Fibroblast of peridontal ligament (primary cell): ENCODE data around the gene IFITM10.

Source experiments
- DNase-seq: peaks from one replicate; pipeline ENCODE4 v3.0.0-alpha.2; 2010; ENCODE audit errors: extremely low read depth

Gene IFITM10

GRCh38 chr11:1740786-1741530 lies 9.4 kb downstream of the IFITM10 start:
- DNase-seq, result no peak

DNA sequence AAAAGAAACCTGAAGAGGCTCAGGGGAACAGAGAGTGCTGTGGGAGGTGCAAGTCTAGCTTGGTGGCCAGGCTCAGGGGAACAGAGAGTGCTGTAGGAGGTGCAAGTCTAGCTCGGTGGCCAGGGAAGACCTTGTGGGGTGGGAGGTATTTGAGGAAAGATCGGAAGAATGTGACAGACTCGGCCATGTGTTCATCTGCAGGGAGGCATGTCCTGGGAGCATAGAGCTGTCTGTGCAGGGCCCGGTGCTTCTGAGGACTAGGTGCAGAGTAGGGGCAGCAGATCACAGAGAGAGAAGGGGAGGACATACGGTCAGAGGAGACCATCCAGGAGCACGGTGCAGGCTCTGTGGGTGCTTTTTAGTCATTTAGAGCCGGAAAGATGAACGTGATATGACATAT lies 10.8 kb downstream of the IFITM10 start:
- no peak for DNase-seq

DNA sequence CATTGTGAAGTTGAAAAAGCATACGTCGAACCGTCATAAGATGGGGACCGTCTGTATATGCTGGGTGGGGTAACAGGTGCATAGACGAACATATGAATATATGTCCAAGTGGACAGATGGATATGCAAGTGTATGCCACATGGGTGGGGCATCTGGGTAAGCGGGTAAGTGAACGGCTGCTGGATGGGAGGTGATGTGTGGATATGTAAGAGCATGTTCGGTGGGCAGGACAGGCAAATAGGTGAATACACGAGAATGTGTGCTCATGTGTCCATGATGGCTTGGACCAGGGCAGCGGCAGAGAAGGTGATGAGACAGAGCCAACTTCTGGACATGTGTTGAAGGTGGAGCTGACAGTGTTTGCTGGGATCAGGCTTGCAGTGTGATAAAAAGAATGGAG lies 12.0 kb downstream of the IFITM10 start:
- no peak for DNase-seq

GRCh38 chr11:1737080-1737757 lies 13.2 kb downstream of the IFITM10 start:
- DNase-seq, result no peak

DNA sequence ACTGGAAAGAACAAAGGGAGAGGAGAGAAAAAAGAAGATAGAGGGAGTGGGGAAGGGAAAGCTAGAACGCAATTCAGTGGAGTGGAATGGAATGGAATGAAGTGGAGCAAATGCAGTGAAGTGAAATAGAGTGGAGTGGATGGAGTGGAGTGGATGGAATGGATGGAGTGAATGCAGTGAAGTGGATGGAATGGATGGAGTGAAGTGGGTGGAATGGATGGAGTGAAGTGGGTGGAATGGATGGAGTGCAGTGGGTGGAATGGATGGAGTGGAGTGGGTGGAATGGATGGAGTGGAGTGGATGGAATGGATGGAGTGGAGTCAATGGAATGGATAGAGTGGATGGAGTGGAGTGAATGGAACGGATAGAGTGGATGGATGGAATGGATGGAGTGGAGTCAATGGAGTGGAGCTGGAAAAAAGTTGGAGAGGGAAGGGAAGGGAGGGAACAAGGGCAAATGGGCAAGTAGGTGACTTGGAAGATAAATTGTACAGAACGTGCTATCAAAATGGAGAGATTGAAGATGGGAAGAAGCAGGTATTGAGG lies 13.9 kb downstream of the IFITM10 start:
- DNase-seq, result no peak

- no peak for DNase-seq
Measured at GRCh38 chr11:1735271-1735670, 15.1 kb downstream of the IFITM10 start.

GRCh38 chr11:1734641-1735081 lies 15.7 kb downstream of the IFITM10 start:
- DNase-seq, result no peak

GRCh38 chr11:1733716-1734640 lies 16.4 kb downstream of the IFITM10 start:
- no peak for DNase-seq

- DNase-seq, result no peak
Measured at GRCh38 chr11:1733009-1733715, 17.2 kb downstream of the IFITM10 start.

DNA sequence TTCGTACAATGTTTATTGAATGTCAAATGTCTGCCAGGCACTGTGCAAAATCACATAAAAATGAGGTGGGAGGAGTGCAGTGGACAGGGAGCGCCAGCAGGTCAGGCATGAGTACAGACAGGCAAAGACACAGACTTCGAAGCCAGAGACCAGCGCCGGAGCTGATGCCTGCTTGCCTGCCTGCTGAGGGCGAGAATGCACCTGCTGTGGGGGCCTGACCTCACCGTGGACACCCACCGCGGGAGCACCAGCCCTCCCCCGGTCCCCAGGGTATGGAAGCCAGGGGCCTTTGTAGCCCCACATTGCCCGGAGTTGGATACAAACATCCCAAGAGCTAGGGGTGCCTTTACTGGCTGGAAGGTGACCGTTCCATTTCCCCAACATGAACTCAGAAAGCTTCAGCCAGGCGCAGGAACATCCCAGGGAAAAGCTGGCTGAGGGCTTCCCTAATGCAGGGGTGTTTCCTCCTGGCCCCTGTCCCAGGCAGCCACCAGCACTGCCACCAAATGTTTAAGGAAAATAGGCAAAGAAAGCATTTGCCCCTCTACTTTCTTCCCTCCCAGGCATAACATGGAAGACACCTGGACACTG lies 17.9 kb downstream of the IFITM10 start:
- no peak for DNase-seq

GRCh38 chr11:1731451-1732059 lies 18.8 kb downstream of the IFITM10 start:
- no peak for DNase-seq

- no peak for DNase-seq
Measured at GRCh38 chr11:1730059-1730629, 20.3 kb downstream of the IFITM10 start.

DNA sequence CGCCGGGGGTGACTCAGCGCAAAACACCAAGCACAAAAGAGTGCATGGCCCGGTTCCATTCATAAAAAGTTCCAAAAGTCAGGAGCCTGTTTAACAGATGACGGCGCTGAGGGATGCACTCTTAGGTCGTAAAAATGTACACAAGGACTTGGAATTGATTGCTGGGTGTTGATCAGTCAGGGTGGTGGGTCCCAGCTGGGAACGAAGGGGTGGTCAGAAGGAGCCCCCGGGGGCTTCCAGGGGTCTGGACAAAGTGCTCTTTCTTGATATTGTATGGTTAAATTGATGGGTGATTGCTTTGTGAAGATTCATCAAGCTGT lies 20.7 kb downstream of the IFITM10 start:
- DNase-seq, result no peak

DNA sequence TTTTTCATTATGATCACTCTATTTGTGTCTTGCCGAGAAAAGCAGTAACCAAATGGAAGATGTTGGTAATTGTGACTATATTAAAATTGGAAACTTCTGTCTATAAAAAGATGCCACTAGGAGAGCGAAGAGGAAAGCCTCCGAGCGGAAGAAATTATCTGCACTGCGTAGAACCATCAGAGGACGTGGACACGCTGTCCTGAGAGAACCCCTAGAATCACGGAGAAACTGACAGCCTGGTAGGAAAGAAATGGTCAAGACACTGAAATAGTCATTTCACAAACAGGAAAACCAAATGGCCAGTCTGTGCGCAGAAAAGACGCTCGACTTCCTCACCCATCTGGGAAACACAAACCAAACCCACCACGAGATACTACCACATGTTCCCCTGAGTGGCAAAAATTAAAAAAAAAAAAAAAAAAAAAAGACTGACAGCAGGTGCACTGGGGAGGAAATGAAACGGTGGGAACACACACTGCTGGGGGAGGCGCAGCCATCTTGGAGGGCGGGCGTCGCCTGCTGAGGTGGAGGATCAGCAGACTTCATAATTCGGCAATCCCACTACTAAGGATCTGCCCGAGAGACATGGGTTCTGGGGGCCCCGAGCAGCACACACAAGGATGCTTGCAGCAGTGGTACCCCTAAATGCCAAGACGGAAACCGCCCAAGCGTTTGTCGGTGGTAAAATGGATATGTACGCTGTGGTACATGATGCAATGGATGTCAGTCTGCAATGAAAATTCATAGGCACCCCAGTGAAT lies 21.3 kb downstream of the IFITM10 start:
- no peak for DNase-seq

GRCh38 chr11:1728301-1728700 lies 22.1 kb downstream of the IFITM10 start:
- no peak for DNase-seq

DNA sequence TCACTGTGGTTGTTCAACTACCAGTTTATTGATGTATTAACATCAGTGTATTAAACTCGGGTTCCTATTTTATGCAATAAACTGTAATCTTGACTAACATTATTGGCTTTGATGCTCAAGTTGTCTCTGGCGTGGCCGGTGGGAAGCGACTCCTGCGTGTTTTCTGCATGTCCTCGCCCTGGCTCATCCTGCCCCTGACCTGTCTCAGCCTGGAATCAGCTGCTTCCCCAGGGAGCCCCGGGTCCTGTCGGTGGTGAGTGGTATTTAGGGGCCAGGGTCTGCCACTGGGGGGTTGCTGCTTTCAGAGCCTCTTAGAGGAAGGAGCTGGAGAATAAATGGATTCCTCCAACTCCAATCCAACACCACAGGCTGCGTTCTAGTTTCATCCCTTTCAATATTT lies 22.5 kb downstream of the IFITM10 start:
- no peak for DNase-seq

DNA sequence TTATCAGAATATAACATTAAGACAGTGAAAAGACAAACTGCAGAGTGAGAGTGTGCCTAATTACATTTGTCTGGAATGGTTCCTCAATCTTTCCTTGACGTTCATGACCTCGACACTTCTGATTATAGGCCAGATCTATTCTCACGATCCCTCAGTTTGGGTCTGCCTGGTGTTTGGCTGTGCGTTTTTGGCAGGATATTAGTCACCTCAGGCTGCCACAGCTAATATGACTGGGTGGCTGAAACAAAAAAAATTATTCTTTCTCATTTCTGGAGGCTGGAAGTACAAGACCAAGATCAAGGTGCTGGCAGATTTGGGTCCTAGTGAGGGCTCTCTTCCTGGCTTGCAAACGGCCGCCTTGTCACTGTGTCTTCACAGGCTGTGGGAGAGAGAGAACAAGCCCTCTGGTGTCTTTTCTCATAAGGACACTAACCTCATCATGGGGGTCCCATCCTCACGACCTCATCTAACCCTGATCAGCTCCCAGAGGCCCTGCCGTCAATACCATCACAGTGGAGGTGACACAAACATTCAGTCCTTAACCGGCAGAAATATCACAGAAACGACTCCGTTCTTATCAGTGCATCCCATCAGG lies 23.2 kb downstream of the IFITM10 start:
- DNase-seq, result no peak

DNA sequence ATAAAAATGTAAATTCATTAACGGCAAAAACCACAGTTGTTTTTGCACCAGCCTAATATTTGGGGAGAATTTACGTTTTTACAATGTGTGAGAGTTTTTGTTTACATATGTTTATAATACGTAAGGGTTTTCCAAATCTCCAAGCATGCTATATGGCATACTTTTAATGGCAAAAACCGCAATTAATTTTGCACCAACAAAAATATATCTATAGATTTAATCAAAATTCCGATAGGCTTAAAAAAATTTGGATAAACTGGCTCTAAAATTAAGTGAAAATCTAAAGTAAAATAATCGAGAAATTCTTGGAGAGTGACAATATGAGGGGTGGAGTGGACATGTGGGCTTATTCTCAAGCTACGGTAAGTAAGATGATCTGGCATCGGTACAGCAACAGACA lies 30.6 kb downstream of the IFITM10 start:
- DNase-seq, result no peak

DNA sequence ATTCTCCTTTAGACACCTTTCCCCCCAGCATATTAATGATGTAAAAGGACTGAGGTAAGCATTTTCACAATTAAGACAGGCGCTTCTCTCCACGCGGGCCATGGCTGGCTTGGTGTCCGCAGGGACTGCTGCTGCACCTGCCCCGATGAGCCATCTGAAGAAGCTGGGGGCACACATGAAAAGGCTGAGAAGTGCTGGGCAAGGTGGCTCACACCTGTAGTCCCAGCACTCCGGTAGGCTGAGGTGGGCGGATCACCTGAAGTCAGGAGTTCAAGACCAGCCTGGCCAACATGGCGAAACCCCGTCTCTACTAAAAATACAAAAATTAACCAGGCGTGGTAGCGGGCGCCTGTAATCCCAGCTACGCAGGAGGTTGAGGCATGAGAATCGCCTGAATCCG lies 32.1 kb downstream of the IFITM10 start:
- no peak for DNase-seq
